ENCODE results near the gene RGS6. TPM values are rescaled to one million over a fixed set of nuclear protein-coding genes. Genes with fewer than 3 reads are reported as not detected.

Gene RGS6
- total RNA-seq, 6 donors from 2014 or later = 0.83 to 12.9 (median 2.2) TPM; not detected in 1

- Histone ChIP-seq H3K27ac (no peak overlapping the region), H3K9me3 (no peaks in the 10 kb centered on the region), H3K4me1 (no peaks in the 10 kb centered on the region), H3K27me3 (no peaks in the 10 kb centered on the region), H3K36me3 (no peaks in the 10 kb centered on the region), H3K4me3 (no peak overlapping the region)
- WGBS, 2 donors = 94 to 95% methylated on average over 2 of the region's 2 CpGs
- DNase-seq (no peak), ATAC-seq (ENCODE audit: low FRiP score in 2 of 2) (no peak)
- TF ChIP-seq POLR2AphosphoS5 (IDR thresholded peaks at IDR 0.05) (no peak), EP300 (IDR thresholded peaks at IDR 0.05) (no peak), POLR2A (IDR thresholded peaks at IDR 0.05) (no peak)
- TF ChIP-seq, protein P1, sequence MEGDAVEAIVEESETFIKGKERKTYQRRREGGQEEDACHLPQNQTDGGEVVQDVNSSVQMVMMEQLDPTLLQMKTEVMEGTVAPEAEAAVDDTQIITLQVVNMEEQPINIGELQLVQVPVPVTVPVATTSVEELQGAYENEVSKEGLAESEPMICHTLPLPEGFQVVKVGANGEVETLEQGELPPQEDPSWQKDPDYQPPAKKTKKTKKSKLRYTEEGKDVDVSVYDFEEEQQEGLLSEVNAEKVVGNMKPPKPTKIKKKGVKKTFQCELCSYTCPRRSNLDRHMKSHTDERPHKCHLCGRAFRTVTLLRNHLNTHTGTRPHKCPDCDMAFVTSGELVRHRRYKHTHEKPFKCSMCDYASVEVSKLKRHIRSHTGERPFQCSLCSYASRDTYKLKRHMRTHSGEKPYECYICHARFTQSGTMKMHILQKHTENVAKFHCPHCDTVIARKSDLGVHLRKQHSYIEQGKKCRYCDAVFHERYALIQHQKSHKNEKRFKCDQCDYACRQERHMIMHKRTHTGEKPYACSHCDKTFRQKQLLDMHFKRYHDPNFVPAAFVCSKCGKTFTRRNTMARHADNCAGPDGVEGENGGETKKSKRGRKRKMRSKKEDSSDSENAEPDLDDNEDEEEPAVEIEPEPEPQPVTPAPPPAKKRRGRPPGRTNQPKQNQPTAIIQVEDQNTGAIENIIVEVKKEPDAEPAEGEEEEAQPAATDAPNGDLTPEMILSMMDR (IDR thresholded peaks at IDR 0.05) = no peak
These were observed 330.5 kb downstream of the RGS6 start for GRCh38 chr14:72262771-72263170.

DNA sequence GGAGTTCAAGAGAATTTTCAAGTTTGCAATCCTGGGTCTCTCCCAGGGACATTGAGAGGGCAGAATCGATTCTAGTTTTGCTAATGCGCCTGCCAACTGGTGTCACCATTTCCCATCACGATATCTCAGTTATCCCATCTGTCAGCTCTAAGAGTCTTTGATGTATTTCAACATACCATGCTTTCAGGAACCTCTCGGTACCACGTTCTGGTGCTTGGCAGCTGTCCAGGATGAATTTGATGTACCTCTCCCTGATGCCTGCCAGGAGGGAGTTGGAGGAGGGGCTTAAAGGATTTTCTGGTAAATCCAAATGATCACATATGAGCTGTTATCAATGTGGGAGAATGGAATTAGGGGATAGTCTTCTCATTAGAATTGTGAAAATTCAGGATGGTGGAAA is 332.5 kb downstream of the RGS6 start:
- ATAC-seq (ENCODE audit: low FRiP score in 2 of 2) (no peak), DNase-seq (no peak)
- Histone ChIP-seq H3K36me3 (no peaks in the 10 kb centered on the region), H3K27ac (no peak overlapping the region), H3K9me3 (no peaks in the 10 kb centered on the region), H3K27me3 (no peaks in the 10 kb centered on the region), H3K4me1 (no peaks in the 10 kb centered on the region), H3K4me3 (no peak overlapping the region)
- WGBS, 2 donors = 31 to 53% methylated on average over 5 of the region's 5 CpGs
- no peak for TF ChIP-seq EP300 (IDR thresholded peaks at IDR 0.05)
- TF ChIP-seq, protein P1 (IDR thresholded peaks at IDR 0.05) = no peak
- no peak for TF ChIP-seq POLR2AphosphoS5 (IDR thresholded peaks at IDR 0.05)
- no peak for TF ChIP-seq POLR2A (IDR thresholded peaks at IDR 0.05)

DNA sequence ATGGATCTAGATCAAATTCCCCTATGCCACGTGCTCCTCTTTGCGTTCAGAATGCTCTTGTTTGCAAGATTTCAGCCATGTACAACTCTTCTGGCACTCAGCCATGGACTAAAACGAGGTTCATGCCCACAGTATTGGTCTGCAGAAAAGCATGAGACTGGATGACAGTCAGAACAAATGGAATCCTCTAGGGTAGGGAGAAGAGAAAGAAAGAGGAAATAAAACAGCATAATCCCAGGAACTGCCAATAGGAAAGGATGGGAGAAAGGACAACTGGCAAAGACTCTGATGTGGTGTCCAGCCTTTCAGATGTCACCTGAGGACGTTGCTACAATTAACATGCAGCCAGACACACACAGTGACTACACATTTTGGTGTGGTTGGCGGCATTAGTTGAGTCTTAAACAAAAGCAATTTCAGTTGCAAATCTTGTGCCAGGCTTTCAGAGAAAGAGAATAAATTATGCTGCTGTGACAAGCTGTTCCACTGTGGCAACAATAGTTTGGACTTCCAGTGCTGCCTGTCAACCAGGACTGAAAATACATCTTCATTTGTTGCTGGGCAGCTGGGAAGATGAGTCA is 338.0 kb downstream of the RGS6 start:
- no peak for ATAC-seq (ENCODE audit: low FRiP score in 2 of 2)
- TF ChIP-seq POLR2A (IDR thresholded peaks at IDR 0.05) = no peak
- DNase-seq = no peak
- H3K9me3 ChIP-seq = no peaks in the 10 kb centered on the region
- no peaks in the 10 kb centered on the region for H3K4me1 ChIP-seq
- H3K4me3 ChIP-seq = no peak overlapping the region
- no peaks in the 10 kb centered on the region for H3K36me3 ChIP-seq
- 51 to 57% methylated on average over 5 of the region's 5 CpGs for WGBS, 2 donors
- H3K27ac ChIP-seq = no peak overlapping the region
- no peaks in the 10 kb centered on the region for H3K27me3 ChIP-seq

DNA sequence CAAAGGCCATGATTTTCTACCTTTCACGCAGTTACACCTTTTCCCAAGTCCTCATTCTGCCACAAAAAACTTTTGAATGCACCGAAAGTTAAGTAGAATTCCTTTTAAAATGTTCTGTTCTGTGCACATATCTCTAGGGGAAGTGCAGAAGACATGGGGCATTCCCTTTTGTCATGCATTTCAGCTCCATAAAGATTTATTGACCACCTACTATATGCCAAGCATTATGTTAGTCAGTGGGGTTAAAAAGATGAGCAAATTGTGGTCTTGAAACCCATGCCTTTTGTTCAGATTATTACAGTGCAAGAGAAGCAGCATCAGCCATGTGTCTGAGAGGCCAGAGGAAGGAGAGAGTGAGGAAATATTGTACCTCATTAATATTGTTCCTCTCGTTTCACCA is 338.5 kb downstream of the RGS6 start:
- no peaks in the 10 kb centered on the region for H3K4me1 ChIP-seq
- no peak for ATAC-seq (ENCODE audit: low FRiP score in 2 of 2)
- no peaks in the 10 kb centered on the region for H3K27me3 ChIP-seq
- no peak for DNase-seq
- H3K27ac ChIP-seq = no peak overlapping the region
- TF ChIP-seq EP300 (IDR thresholded peaks at IDR 0.05) = no peak
- no peak for TF ChIP-seq POLR2A (IDR thresholded peaks at IDR 0.05)
- TF ChIP-seq POLR2AphosphoS5 (IDR thresholded peaks at IDR 0.05) = no peak
- TF ChIP-seq, protein P1 (IDR thresholded peaks at IDR 0.05) = no peak
- H3K9me3 ChIP-seq = no peaks in the 10 kb centered on the region
- no peak overlapping the region for H3K4me3 ChIP-seq
- whole genome bisulfite sequencing, 2 donors = 79 to 82% methylated on average over 3 of the region's 3 CpGs
- no peaks in the 10 kb centered on the region for H3K36me3 ChIP-seq

- DNase-seq (no peak), ATAC-seq (ENCODE audit: low FRiP score in 2 of 2) (no peak)
- Histone ChIP-seq H3K36me3 (no peaks in the 10 kb centered on the region), H3K27me3 (no peaks in the 10 kb centered on the region), H3K4me1 (no peaks in the 10 kb centered on the region), H3K27ac (no peak overlapping the region), H3K9me3 (no peaks in the 10 kb centered on the region), H3K4me3 (no peak overlapping the region)
- WGBS, 2 donors = 68 to 91% methylated on average over 1 of the region's 1 CpG
- TF ChIP-seq POLR2AphosphoS5 (IDR thresholded peaks at IDR 0.05) (no peak), POLR2A (IDR thresholded peaks at IDR 0.05) (no peak), EP300 (IDR thresholded peaks at IDR 0.05) (no peak)
- TF ChIP-seq, protein P1 (IDR thresholded peaks at IDR 0.05) = no peak
These were observed 343.0 kb downstream of the RGS6 start for GRCh38 chr14:72275242-72275641.
